Measurements from ENCODE around the gene CLEC18B.
"Not testable (repeated sequence)": the region's sequence is repeated elsewhere in the genome, so short reads cannot be mapped to it uniquely, and the experiment has no call there.

Gene CLEC18B

GRCh38 chr16:74410057-74410957, 11.0 kb downstream of the CLEC18B start:
- not testable (repeated sequence) for H3K27ac ChIP-seq

GRCh38 chr16:74409185-74409981, 11.9 kb downstream of the CLEC18B start:
- not testable (repeated sequence) for H3K27ac ChIP-seq

- H3K27ac ChIP-seq, result not testable (repeated sequence)
Observed at GRCh38 chr16:74407362-74407705, 13.9 kb downstream of the CLEC18B start.

GRCh38 chr16:74406600-74407361, 14.5 kb downstream of the CLEC18B start:
- not testable (repeated sequence) for H3K27ac ChIP-seq

- not testable (repeated sequence) for H3K27ac ChIP-seq
Observed at GRCh38 chr16:74404148-74404933, 16.9 kb downstream of the CLEC18B start.

GRCh38 chr16:74400238-74400637, 21.0 kb downstream of the CLEC18B start:
- not testable (repeated sequence) for H3K27ac ChIP-seq

GRCh38 chr16:74398212-74398895, 22.9 kb downstream of the CLEC18B start:
- H3K27ac ChIP-seq, result not testable (repeated sequence)

- not testable (repeated sequence) for H3K27ac ChIP-seq
Observed at GRCh38 chr16:74396521-74397017, 24.7 kb downstream of the CLEC18B start.

GRCh38 chr16:74394604-74395003, 26.7 kb downstream of the CLEC18B start:
- not testable (repeated sequence) for H3K27ac ChIP-seq

- H3K27ac ChIP-seq, result not testable (repeated sequence)
Observed at GRCh38 chr16:74394131-74394530, 27.1 kb downstream of the CLEC18B start.

GRCh38 chr16:74391454-74392050, 29.7 kb downstream of the CLEC18B start:
- not testable (repeated sequence) for H3K27ac ChIP-seq

GRCh38 chr16:74382339-74383034, 38.8 kb downstream of the CLEC18B start:
- H3K27ac ChIP-seq, result not testable (repeated sequence)

GRCh38 chr16:74373847-74374184, 47.5 kb downstream of the CLEC18B start:
- not testable (repeated sequence) for H3K27ac ChIP-seq

All from 22Rv1 (cell line).